Heart left ventricle (tissue), 13 donors: ENCODE results near the gene FAM219A.

Experiments used
- CTCF ChIP-seq, 12 donors: fragments of 200-600 bp; sonication (generic) in 4 of 12; IDR thresholded peaks; one replicate each; pipeline versions ENCODE4 v1.5.0 to v1.8.0; 2018 to 2022; ENCODE audit warnings: antibody characterized with exemption in 12 of 12, mild to moderate bottlenecking in 5 of 12
- POLR2A ChIP-seq, 2 donors: fragments of 450-650 bp; IDR thresholded peaks; one replicate each; pipeline ENCODE4 v1.6.1; 2017; ENCODE audit warnings: antibody characterized with exemption in 2 of 2, mild to moderate bottlenecking in 2 of 2, moderate library complexity in 2 of 2
- donor health status: ischemic (EF 13 %, LVEDD 7.1; RV severe dilation, severe dysfunction).
- donor health status: DM: no; HTN: yes; CAD: no.
- donor health status: DM: no; HTN: no; CAD: no.
- donor health status: ischemic (EF 25% LVEDD 6.9; RV normal size, moderate dysfunction).
- donor health status: ischemic (EF 25% LVEDD 5.7; RV mildly dilated, moderate dysfunction).
- donor health status: ischemic (EF 35%, LVEDD 5.7; RV mildly dilated, moderate dysfunction).
- donor health status: nonischemic (EF 11% LVEDD 7.7; RV severe dilation, severe dysfunction).
- donor health status: DM: yes; HTN: yes; CAD: no.
- donor health status: PGD.
- donor health status: ischemic (EF 29% LVEDD 5.4; RV normal size, mild dysfunction).
- donor health status: nonischemic (EF 23%, LVEDD 6.1; RV moderate dilation, normal function).

- TF ChIP-seq POLR2A (IDR thresholded peaks at IDR 0.05) = no peak
- no peak for TF ChIP-seq CTCF (IDR thresholded peaks at IDR 0.05)
These were observed 11.9 kb downstream of the FAM219A start for GRCh38 chr9:34446468-34446891.
